HEK293 (cell line): ENCODE data around the gene FBXO28.

Experiments
- BCL6B ChIP-seq: fragments of 450-650 bp; formaldehyde crosslinking; IDR thresholded peaks from 2 replicates; pipeline ENCODE4 v1.5.1; 2017; ENCODE audit warnings: missing biosample characterization, missing genetic modification characterization
- EGR2 ChIP-seq: fragments of 450-650 bp; formaldehyde crosslinking; IDR thresholded peaks from 2 replicates; pipeline ENCODE4 v1.5.1; 2016; ENCODE audit warnings: low read depth, missing biosample characterization, missing genetic modification characterization
- ELK4 ChIP-seq: IDR thresholded peaks from 2 replicates; pipeline ENCODE4 v1.6.1; 2011; ENCODE audit warnings: mild to moderate bottlenecking, low read depth, low read length, borderline replicate concordance
- GLI2 ChIP-seq: fragments of 450-650 bp; formaldehyde crosslinking; IDR thresholded peaks from 2 replicates; pipeline ENCODE4; 2017; ENCODE audit warnings: missing biosample characterization, missing genetic modification characterization, low read depth, borderline replicate concordance
- KLF1 ChIP-seq: fragments of 450-650 bp; formaldehyde crosslinking; IDR thresholded peaks from 2 replicates; pipeline ENCODE4 v1.5.1; 2016; ENCODE audit warnings: missing biosample characterization, missing genetic modification characterization
- MEIS1 ChIP-seq: sonication (generic); formaldehyde crosslinking; IDR thresholded peaks from 2 replicates; pipeline ENCODE4 v1.8.1; 2022; ENCODE audit warnings: missing genetic modification reagents, mild to moderate bottlenecking, borderline replicate concordance
- OVOL3 ChIP-seq: fragments of 450-650 bp; formaldehyde crosslinking; IDR thresholded peaks from 2 replicates; pipeline ENCODE4 v1.5.1; 2016; ENCODE audit warnings: missing biosample characterization, missing genetic modification characterization
- PBX3 ChIP-seq: sonication (generic); formaldehyde crosslinking; IDR thresholded peaks from 2 replicates; pipeline ENCODE4 v1.8.1; 2022; ENCODE audit warnings: mild to moderate bottlenecking, moderate library complexity, missing genetic modification reagents
- SCRT1 ChIP-seq: fragments of 450-650 bp; formaldehyde crosslinking; IDR thresholded peaks from 2 replicates; pipeline ENCODE4 v1.5.1; 2016; ENCODE audit warnings: missing biosample characterization, missing genetic modification characterization, borderline replicate concordance
- SCRT2 ChIP-seq: fragments of 450-650 bp; formaldehyde crosslinking; IDR thresholded peaks from 2 replicates; pipeline ENCODE4 v1.5.1; 2016; ENCODE audit warnings: missing biosample characterization, missing genetic modification characterization
- SETDB1 ChIP-seq: IDR thresholded peaks from one replicate; pipeline ENCODE4 v1.6.1; 2017; ENCODE audit warnings: mild to moderate bottlenecking, low read length, moderate library complexity, mixed read lengths; ENCODE audit not compliant: insufficient read length
- TCF7L2 ChIP-seq: IDR thresholded peaks from 2 replicates; pipeline ENCODE4 v1.6.1; 2011; ENCODE audit warnings: low read depth, mild to moderate bottlenecking, inconsistent platforms, low read length, moderate library complexity, borderline replicate concordance
- ZBTB6 ChIP-seq: fragments of 450-650 bp; formaldehyde crosslinking; IDR thresholded peaks from 2 replicates; pipeline ENCODE4 v1.5.1; 2017; ENCODE audit warnings: missing biosample characterization, missing genetic modification characterization
- ZBTB7A ChIP-seq: fragments of 450-650 bp; formaldehyde crosslinking; IDR thresholded peaks from 2 replicates; pipeline ENCODE4 v1.5.1; 2016; ENCODE audit warnings: low read depth, missing biosample characterization, missing genetic modification characterization
- ZFP3 ChIP-seq: fragments of 450-650 bp; formaldehyde crosslinking; IDR thresholded peaks from 2 replicates; pipeline ENCODE4 v1.5.1; 2016; ENCODE audit warnings: low read depth, missing biosample characterization, missing genetic modification characterization
- ZFP41 ChIP-seq: fragments of 450-650 bp; formaldehyde crosslinking; IDR thresholded peaks from 2 replicates; pipeline ENCODE4 v1.5.1; 2016; ENCODE audit warnings: missing biosample characterization, missing genetic modification characterization, borderline replicate concordance
- ZNF175 ChIP-seq: fragments of 450-650 bp; formaldehyde crosslinking; IDR thresholded peaks from 2 replicates; pipeline ENCODE4 v1.5.1; 2016; ENCODE audit warnings: missing biosample characterization, missing genetic modification characterization
- ZNF239 ChIP-seq: fragments of 450-650 bp; formaldehyde crosslinking; IDR thresholded peaks from 2 replicates; pipeline ENCODE4 v1.5.1; 2016; ENCODE audit warnings: missing biosample characterization, missing genetic modification characterization
- ZNF26 ChIP-seq: fragments of 450-650 bp; formaldehyde crosslinking; IDR thresholded peaks from 2 replicates; pipeline ENCODE4 v1.5.1; 2016; ENCODE audit warnings: missing biosample characterization, missing genetic modification characterization
- ZNF302 ChIP-seq: fragments of 450-650 bp; formaldehyde crosslinking; IDR thresholded peaks from 2 replicates; pipeline ENCODE4 v1.5.1; 2016; ENCODE audit warnings: missing biosample characterization, missing genetic modification characterization, low read depth
- ZNF311 ChIP-seq: fragments of 450-650 bp; formaldehyde crosslinking; IDR thresholded peaks from 2 replicates; pipeline ENCODE4 v1.5.1; 2017; ENCODE audit warnings: missing biosample characterization, missing genetic modification characterization, borderline replicate concordance
- ZNF324 ChIP-seq: fragments of 450-650 bp; formaldehyde crosslinking; IDR thresholded peaks from 2 replicates; pipeline ENCODE4 v1.5.1; 2016; ENCODE audit warnings: missing biosample characterization, missing genetic modification characterization
- ZNF335 ChIP-seq: fragments of 450-650 bp; formaldehyde crosslinking; conservative IDR thresholded peaks from 2 replicates; pipeline ENCODE4 v1.5.1; 2016; ENCODE audit warnings: missing biosample characterization, missing genetic modification characterization
- ZNF37A ChIP-seq: fragments of 450-650 bp; IDR thresholded peaks from 2 replicates; pipeline ENCODE4 v1.5.1; 2018; ENCODE audit warnings: missing biosample characterization, missing genetic modification characterization
- ZNF423 ChIP-seq: fragments of 450-650 bp; formaldehyde crosslinking; IDR thresholded peaks from 2 replicates; pipeline ENCODE4 v1.5.1; 2016; ENCODE audit warnings: missing biosample characterization, missing genetic modification characterization
- ZNF473 ChIP-seq: fragments of 450-650 bp; formaldehyde crosslinking; IDR thresholded peaks from 2 replicates; pipeline ENCODE4 v1.5.1; 2017; ENCODE audit warnings: missing biosample characterization, missing genetic modification characterization
- ZNF521 ChIP-seq: fragments of 450-650 bp; formaldehyde crosslinking; IDR thresholded peaks from 2 replicates; pipeline ENCODE4 v1.5.1; 2017; ENCODE audit warnings: missing biosample characterization, mild to moderate bottlenecking, missing genetic modification characterization
- ZNF529 ChIP-seq: fragments of 450-650 bp; formaldehyde crosslinking; IDR thresholded peaks from 2 replicates; pipeline ENCODE4 v1.5.1; 2017; ENCODE audit warnings: missing genetic modification characterization, missing biosample characterization; ENCODE audit not compliant: insufficient replicate concordance
- ZNF549 ChIP-seq: fragments of 450-650 bp; IDR thresholded peaks from 2 replicates; pipeline ENCODE4 v1.5.1; 2018; ENCODE audit warnings: missing biosample characterization, missing genetic modification characterization, mild to moderate bottlenecking, inconsistent platforms, moderate library complexity
- ZNF558 ChIP-seq: fragments of 450-650 bp; formaldehyde crosslinking; IDR thresholded peaks from 2 replicates; pipeline ENCODE4 v1.5.1; 2016; ENCODE audit warnings: missing biosample characterization, missing genetic modification characterization
- ZNF571 ChIP-seq: fragments of 450-650 bp; formaldehyde crosslinking; IDR thresholded peaks from 2 replicates; pipeline ENCODE4 v1.5.0; 2017; ENCODE audit warnings: missing biosample characterization, missing genetic modification characterization
- ZNF580 ChIP-seq: fragments of 450-650 bp; formaldehyde crosslinking; IDR thresholded peaks from 2 replicates; pipeline ENCODE4 v1.5.1; 2016; ENCODE audit warnings: missing biosample characterization, missing genetic modification characterization
- ZNF670 ChIP-seq: fragments of 450-650 bp; formaldehyde crosslinking; IDR thresholded peaks from 2 replicates; pipeline ENCODE4 v1.5.1; 2016; ENCODE audit warnings: missing biosample characterization, missing genetic modification characterization, low read depth
- ZNF76 ChIP-seq: fragments of 450-650 bp; formaldehyde crosslinking; IDR thresholded peaks from 2 replicates; pipeline ENCODE4; 2016; ENCODE audit warnings: low read depth, missing biosample characterization, missing genetic modification characterization, borderline replicate concordance
- ZNF843 ChIP-seq: fragments of 450-650 bp; formaldehyde crosslinking; IDR thresholded peaks from 2 replicates; pipeline ENCODE4 v1.5.1; 2016; ENCODE audit warnings: missing biosample characterization, missing genetic modification characterization

Gene FBXO28

GRCh38 chr1:224182866-224183590 is 69.1 kb downstream of the FBXO28 start, which contains the start of gene DEGS1 (continued):
- TF ChIP-seq ZNF324 (no peak), ZNF521 (tag by site-specific recombination) (no peak), ELK4 (no peak), GLI2 (tag by site-specific recombination) (no peak), BCL6B (tag by site-specific recombination) (no peak), ZNF580 (peak; percentile 17; the same call in 1 of the 2 replicates), SETDB1 (no peak), KLF1 (tag by site-specific recombination) (peak; percentile 53), ZBTB7A (tag by site-specific recombination) (no peak), ZNF37A (tag by site-specific recombination) (peak; percentile 17; the same call in 1 of the 2 replicates), SCRT1 (tag by site-specific recombination) (no peak), ZNF473 (no peak), ZFP41 (no peak), ZNF843 (tag by site-specific recombination) (0 out of 2 replicates have a peak, but pooled peaks have one; percentile 42), ZNF311 (tag by site-specific recombination) (no peak), ZNF175 (tag by site-specific recombination) (no peak), OVOL3 (0 out of 2 replicates have a peak, but pooled peaks have one; percentile 24), SCRT2 (tag by site-specific recombination) (no peak), ZNF76 (tag by site-specific recombination) (peak; percentile 84), TCF7L2 (no peak), ZNF239 (0 out of 2 replicates have a peak, but pooled peaks have one; percentile 27), MEIS1 (peak; percentile 49; the same call in 1 of the 2 replicates), ZNF302 (no peak), ZBTB6 (tag by site-specific recombination) (peak; percentile 47; the same call in 1 of the 2 replicates), ZNF571 (tag by site-specific recombination) (no peak), ZNF670 (no peak), ZFP3 (no peak), ZNF335 (tag by site-specific recombination) (peak; percentile 97), ZNF549 (no peak; the same call in 1 of the 2 replicates), PBX3 (CRISPR knock-in tag) (peak; percentile 91), ZNF529 (tag by site-specific recombination) (no peak), ZNF26 (tag by site-specific recombination) (no peak), EGR2 (tag by site-specific recombination) (peak; percentile 81), ZNF558 (tag by site-specific recombination) (no peak; the same call in 1 of the 2 replicates), ZNF423 (tag by site-specific recombination) (no peak)
